Esophagus squamous epithelium (tissue), 4 donors: Measurements from ENCODE around the gene DHCR24.

Experiments
- POLR2A ChIP-seq, 4 donors: fragments of 450-650 bp; IDR thresholded peaks; one replicate each; pipeline ENCODE4 v1.6.1; 2017; ENCODE audit warnings: antibody characterized with exemption in 4 of 4, mild to moderate bottlenecking in 4 of 4, moderate library complexity in 3 of 4
- TF ChIP-seq, protein P1 (sequence below), 6 experiments: fragments of 450-650 bp in 4 of 6; fragments of 200-600 bp in 2 of 6; sonication (generic) in 2 of 6; IDR thresholded peaks; one replicate each; pipeline ENCODE4 v1.5.1; 2016 to 2019; ENCODE audit warnings: antibody characterized with exemption in 6 of 6, mild to moderate bottlenecking in 4 of 6, moderate library complexity in 4 of 6

DNA sequence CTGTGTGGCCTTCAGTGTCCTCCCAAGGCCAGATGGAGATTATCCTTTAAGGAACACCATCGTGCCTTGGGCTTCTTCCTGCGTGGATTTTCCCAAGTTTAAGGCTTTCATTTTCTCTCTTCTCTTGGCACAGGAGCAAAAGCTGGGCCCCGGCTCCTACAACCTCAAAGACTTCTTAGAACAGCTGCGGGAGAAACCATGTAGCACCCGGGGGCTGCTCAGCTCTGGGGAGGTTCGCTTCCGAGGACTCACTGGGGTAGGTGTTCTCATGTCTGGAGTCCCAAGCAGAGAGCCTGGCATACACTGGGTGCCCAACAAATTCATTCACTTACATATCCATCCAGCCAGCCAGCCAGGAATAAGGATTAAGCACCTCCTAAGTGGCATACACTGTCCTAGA lies 79.2 kb downstream of the DHCR24 start:
- TF ChIP-seq, protein P1, sequence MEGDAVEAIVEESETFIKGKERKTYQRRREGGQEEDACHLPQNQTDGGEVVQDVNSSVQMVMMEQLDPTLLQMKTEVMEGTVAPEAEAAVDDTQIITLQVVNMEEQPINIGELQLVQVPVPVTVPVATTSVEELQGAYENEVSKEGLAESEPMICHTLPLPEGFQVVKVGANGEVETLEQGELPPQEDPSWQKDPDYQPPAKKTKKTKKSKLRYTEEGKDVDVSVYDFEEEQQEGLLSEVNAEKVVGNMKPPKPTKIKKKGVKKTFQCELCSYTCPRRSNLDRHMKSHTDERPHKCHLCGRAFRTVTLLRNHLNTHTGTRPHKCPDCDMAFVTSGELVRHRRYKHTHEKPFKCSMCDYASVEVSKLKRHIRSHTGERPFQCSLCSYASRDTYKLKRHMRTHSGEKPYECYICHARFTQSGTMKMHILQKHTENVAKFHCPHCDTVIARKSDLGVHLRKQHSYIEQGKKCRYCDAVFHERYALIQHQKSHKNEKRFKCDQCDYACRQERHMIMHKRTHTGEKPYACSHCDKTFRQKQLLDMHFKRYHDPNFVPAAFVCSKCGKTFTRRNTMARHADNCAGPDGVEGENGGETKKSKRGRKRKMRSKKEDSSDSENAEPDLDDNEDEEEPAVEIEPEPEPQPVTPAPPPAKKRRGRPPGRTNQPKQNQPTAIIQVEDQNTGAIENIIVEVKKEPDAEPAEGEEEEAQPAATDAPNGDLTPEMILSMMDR (IDR thresholded peaks at IDR 0.05) = no peak
- TF ChIP-seq POLR2A (IDR thresholded peaks at IDR 0.05) = no peak
